HepG2 (cell line): Measurements from ENCODE around the gene AK9. TPM values are rescaled to one million over a fixed set of nuclear protein-coding genes. Genes with fewer than 3 reads are reported as not detected.

ENCODE experiments used
- BCL6 ChIP-seq: IDR thresholded peaks from 2 replicates; pipeline ENCODE4 v1.6.1; 2016; ENCODE audit warnings: missing genetic modification reagents, missing compliant biosample characterization
- ISL2 ChIP-seq: sonication (generic); formaldehyde crosslinking; IDR thresholded peaks from 2 replicates; pipeline ENCODE4 v1.5.0; 2020; ENCODE audit warnings: missing genetic modification reagents
- NFIB ChIP-seq: sonication (generic); formaldehyde crosslinking; IDR thresholded peaks from 2 replicates; pipeline ENCODE4 v1.9.0; 2021; ENCODE audit warnings: missing genetic modification reagents, mild to moderate bottlenecking, borderline replicate concordance
- NONO ChIP-seq, 2 experiments: fragments of 450-650 bp in 1 of 2; sonication (generic) in 1 of 2; formaldehyde crosslinking in 1 of 2; IDR thresholded peaks in 1 of 2; conservative IDR thresholded peaks in 1 of 2; 2 replicates each; pipeline versions ENCODE4 v1.6.1 to v1.8.0; 2017 to 2022; ENCODE audit warnings: mild to moderate bottlenecking in 1 of 2, missing genetic modification reagents in 1 of 2, moderate library complexity in 1 of 2
- NR2C2 ChIP-seq: sonication (generic); formaldehyde crosslinking; IDR thresholded peaks from 2 replicates; pipeline ENCODE4 v1.4.0; 2020; ENCODE audit warnings: missing genetic modification reagents, mild to moderate bottlenecking, moderate library complexity, borderline replicate concordance
- NR2F6 ChIP-seq, 2 experiments: IDR thresholded peaks; 2 replicates each; pipeline ENCODE4 v1.6.1; 2016; ENCODE audit warnings: antibody characterized with exemption in 1 of 2, mild to moderate bottlenecking in 1 of 2
- PATZ1 ChIP-seq: sonication (generic); formaldehyde crosslinking; IDR thresholded peaks from 2 replicates; pipeline ENCODE4 v1.4.0; 2020; ENCODE audit warnings: missing genetic modification reagents
- RERE ChIP-seq: IDR thresholded peaks from 2 replicates; pipeline ENCODE4 v1.6.1; 2016; ENCODE audit warnings: low read depth, missing genetic modification reagents, missing compliant biosample characterization
- SMYD3 ChIP-seq: sonication (generic); formaldehyde crosslinking; IDR thresholded peaks from 2 replicates; pipeline ENCODE4 v1.8.1; 2023; ENCODE audit warnings: mild to moderate bottlenecking, missing genetic modification reagents
- SOX6 ChIP-seq, 2 experiments: fragments of 450-650 bp in 1 of 2; sonication (generic) in 1 of 2; formaldehyde crosslinking in 1 of 2; IDR thresholded peaks; 2 replicates each; pipeline versions ENCODE4 v1.4.0 to v1.6.1; 2017 to 2020; ENCODE audit warnings: antibody characterized with exemption in 1 of 2, mild to moderate bottlenecking in 1 of 2, missing genetic modification reagents in 1 of 2
- SRSF1 ChIP-seq: fragments of 200-400 bp; formaldehyde crosslinking; optimal IDR thresholded peaks from 2 replicates; pipeline ENCODE3; 2017; ENCODE audit warnings: mild to moderate bottlenecking, low read depth, low read length, moderate library complexity
- YEATS2 ChIP-seq: sonication (generic); formaldehyde crosslinking; IDR thresholded peaks from 2 replicates; pipeline ENCODE4 v1.4.0; 2020; ENCODE audit warnings: missing genetic modification reagents, borderline replicate concordance
- ZBTB7B ChIP-seq: sonication (generic); formaldehyde crosslinking; IDR thresholded peaks from 2 replicates; pipeline ENCODE4 v1.4.0; 2020; ENCODE audit warnings: missing genetic modification reagents
- ZFP90 ChIP-seq: sonication (generic); formaldehyde crosslinking; IDR thresholded peaks from 2 replicates; pipeline ENCODE4 v1.8.0; 2022; ENCODE audit warnings: missing genetic modification reagents, mild to moderate bottlenecking, inconsistent platforms, borderline replicate concordance
- ZKSCAN1 ChIP-seq: fragments of 150-350 bp; IDR thresholded peaks from 2 replicates; pipeline ENCODE4 v1.6.1; 2014; ENCODE audit warnings: low read length
- ZNF138 ChIP-seq: sonication (generic); formaldehyde crosslinking; IDR thresholded peaks from 2 replicates; pipeline ENCODE4 v1.5.0; 2020; ENCODE audit warnings: mild to moderate bottlenecking, low read depth, missing genetic modification reagents
- ZNF207 ChIP-seq: fragments of 450-650 bp; IDR thresholded peaks from 2 replicates; pipeline ENCODE4 v1.6.1; 2016; ENCODE audit warnings: antibody characterized with exemption, borderline replicate concordance
- ZNF451 ChIP-seq: sonication (generic); formaldehyde crosslinking; IDR thresholded peaks from 2 replicates; pipeline ENCODE4 v1.5.0; 2020; ENCODE audit warnings: mild to moderate bottlenecking, missing genetic modification reagents
- ZNF501 ChIP-seq: sonication (generic); formaldehyde crosslinking; IDR thresholded peaks from 2 replicates; pipeline ENCODE4 v1.5.1; 2020; ENCODE audit warnings: mild to moderate bottlenecking, moderate library complexity, missing genetic modification reagents
- ZNF768 ChIP-seq: sonication (generic); formaldehyde crosslinking; IDR thresholded peaks from 2 replicates; pipeline ENCODE4 v1.4.0; 2020; ENCODE audit warnings: missing genetic modification reagents
- ZNF773 ChIP-seq: sonication (generic); formaldehyde crosslinking; IDR thresholded peaks from 2 replicates; pipeline ENCODE4 v1.4.0; 2020; ENCODE audit warnings: missing genetic modification reagents, borderline replicate concordance
- ZNF777 ChIP-seq: sonication (generic); formaldehyde crosslinking; IDR thresholded peaks from 2 replicates; pipeline ENCODE4 v1.4.0; 2020; ENCODE audit warnings: missing genetic modification reagents
- polyA plus RNA-seq, 8 experiments: library from polyadenylated mRNA; depleted of rRNA in 3 of 8; stranded (reverse) in 7 of 8; unstranded in 1 of 8; fragments of >200 nt; fragmentation: Illumina TruSeq in 4 of 8; extraction: Trizol in 4 of 8; gene quantifications; 2 replicates each; pipeline versions ENCODE4 v1.2.1 to v1.2.3, GENCODE V29; 2011 to 2016; ENCODE audit warnings: low read depth in 4 of 8, missing spikeins in 1 of 8, mixed read lengths in 1 of 8; ENCODE audit not compliant: insufficient read depth in 1 of 8
- total RNA-seq, 5 experiments: library from RNA; depleted of rRNA; stranded (reverse); fragments of >200 nt; fragmentation: Illumina TruSeq; extraction: Trizol; gene quantifications; 2 replicates each; pipeline ENCODE4 v1.2.3, GENCODE V29; 2016; ENCODE audit warnings: low read depth in 1 of 5

Gene AK9
- total and polyA plus RNA-seq, 2 of the 13 experiments (the other 11 are each of a cell fraction or from before 2014, with no cell fraction given): 3.2 to 4.8 TPM

- TF ChIP-seq BCL6 (CRISPR knock-in tag) (no peak), SOX6 (IDR thresholded peaks at IDR 0.05) (no peak), SOX6 (CRISPR knock-in tag; IDR thresholded peaks at IDR 0.05) (0 out of 2 replicates have a peak, but pooled peaks have one; percentile 24), ZNF451 (CRISPR knock-in tag) (0 out of 2 replicates have a peak, but pooled peaks have one; percentile 11), ZNF501 (CRISPR knock-in tag) (peak; percentile 44; the same call in 1 of the 2 replicates), NR2C2 (CRISPR knock-in tag) (peak; percentile 40; the same call in 1 of the 2 replicates), ZNF768 (CRISPR knock-in tag) (peak; percentile 30; the same call in 1 of the 2 replicates), NR2F6 (IDR thresholded peaks at IDR 0.05) (no peak), NR2F6 (CRISPR knock-in tag; IDR thresholded peaks at IDR 0.05) (0 out of 2 replicates have a peak, but pooled peaks have one; percentile 25), ZFP90 (CRISPR knock-in tag) (0 out of 2 replicates have a peak, but pooled peaks have one; percentile 21), ZNF138 (CRISPR knock-in tag) (no peak), ZBTB7B (peak; percentile 55; the same call in 1 of the 2 replicates), SMYD3 (CRISPR knock-in tag) (no peak), ISL2 (CRISPR knock-in tag) (peak; percentile 21; the same call in 1 of the 2 replicates), NFIB (no peak), NONO (IDR thresholded peaks at IDR 0.05) (no peak), NONO (CRISPR knock-in tag; conservative IDR thresholded peaks at IDR 0.05) (peak; percentile 58; the same call in 1 of the 2 replicates), SRSF1 (peak; percentile 66), ZNF773 (CRISPR knock-in tag) (peak; percentile 18; the same call in 1 of the 2 replicates), RERE (no peak), ZNF207 (no peak), YEATS2 (CRISPR knock-in tag) (0 out of 2 replicates have a peak, but pooled peaks have one; percentile 3), ZKSCAN1 (no peak), ZNF777 (CRISPR knock-in tag) (no peak), PATZ1 (0 out of 2 replicates have a peak, but pooled peaks have one; percentile 1)
Observed at GRCh38 chr6:109456111-109456583, 234.9 kb downstream of the AK9 start (continued).
